ENCODE measurements around the gene USF1.
"Not testable (repeated sequence)": the region's sequence is repeated elsewhere in the genome, so short reads cannot be mapped to it uniquely, and the experiment has no call there.

Gene USF1

GRCh38 chr1:161022432-161022831 is 23.3 kb downstream of the USF1 start:
- DNase-seq; in situ Hi-C loops (cut with MboI; ENCODE audit: low pct_unique_long_range_greater_than_20kb, low sequenced_read_pairs): not testable (repeated sequence)

GRCh38 chr1:161021970-161022353 is 23.8 kb downstream of the USF1 start:
- no peak for DNase-seq
- in situ Hi-C loops (cut with MboI; ENCODE audit: low pct_unique_long_range_greater_than_20kb, low sequenced_read_pairs) = no loop called here

GRCh38 chr1:161021165-161021969 is 24.4 kb downstream of the USF1 start:
- in situ Hi-C loops (cut with MboI; ENCODE audit: low pct_unique_long_range_greater_than_20kb, low sequenced_read_pairs) = no loop called here
- DNase-seq = peak; percentile 94

GRCh38 chr1:161020509-161021164 is 25.1 kb downstream of the USF1 start, which contains the start of gene F11R:
F11R (minus strand) TSS chr1:161021152; CDS start chr1:161021073, 79 bp downstream.
- in situ Hi-C loops (cut with MboI; ENCODE audit: low pct_unique_long_range_greater_than_20kb, low sequenced_read_pairs) = no loop called here
- peak; percentile 87 for DNase-seq

GRCh38 chr1:161019751-161020495 is 25.9 kb downstream of the USF1 start:
- DNase-seq = peak; percentile 60
- in situ Hi-C loops (cut with MboI; ENCODE audit: low pct_unique_long_range_greater_than_20kb, low sequenced_read_pairs) = no loop called here

GRCh38 chr1:161019111-161019660 is 26.6 kb downstream of the USF1 start:
- in situ Hi-C loops (cut with MboI; ENCODE audit: low pct_unique_long_range_greater_than_20kb, low sequenced_read_pairs) = not testable (repeated sequence)
- DNase-seq = peak; percentile 59

- in situ Hi-C loops (cut with MboI; ENCODE audit: low pct_unique_long_range_greater_than_20kb, low sequenced_read_pairs) = no loop called here
- no peak for DNase-seq
These were observed 27.2 kb downstream of the USF1 start for GRCh38 chr1:161018631-161018930.

- DNase-seq = peak; percentile 14
- in situ Hi-C loops (cut with MboI; ENCODE audit: low pct_unique_long_range_greater_than_20kb, low sequenced_read_pairs) = no loop called here
These were observed 27.8 kb downstream of the USF1 start for GRCh38 chr1:161017756-161018630.

- in situ Hi-C loops (cut with MboI; ENCODE audit: low pct_unique_long_range_greater_than_20kb, low sequenced_read_pairs); DNase-seq: not testable (repeated sequence)
These were observed 28.6 kb downstream of the USF1 start for GRCh38 chr1:161017181-161017580.

- in situ Hi-C loops (cut with MboI; ENCODE audit: low pct_unique_long_range_greater_than_20kb, low sequenced_read_pairs); DNase-seq: not testable (repeated sequence)
These were observed 29.1 kb downstream of the USF1 start for GRCh38 chr1:161016683-161017082.

GRCh38 chr1:161013488-161014230 is 32.1 kb downstream of the USF1 start:
- peak; percentile 97 for DNase-seq
- in situ Hi-C loops (cut with MboI; ENCODE audit: low pct_unique_long_range_greater_than_20kb, low sequenced_read_pairs) = no loop called here

- in situ Hi-C loops (cut with MboI; ENCODE audit: low pct_unique_long_range_greater_than_20kb, low sequenced_read_pairs) = no loop called here
- DNase-seq = no peak
These were observed 32.7 kb downstream of the USF1 start for GRCh38 chr1:161013131-161013487.

- DNase-seq = no peak
- in situ Hi-C loops (cut with MboI; ENCODE audit: low pct_unique_long_range_greater_than_20kb, low sequenced_read_pairs) = no loop called here
These were observed 33.4 kb downstream of the USF1 start for GRCh38 chr1:161012420-161012819.

GRCh38 chr1:161009602-161010211 is 36.1 kb downstream of the USF1 start:
- no peak for DNase-seq
- in situ Hi-C loops (cut with MboI; ENCODE audit: low pct_unique_long_range_greater_than_20kb, low sequenced_read_pairs) = no loop called here

- in situ Hi-C loops (cut with MboI; ENCODE audit: low pct_unique_long_range_greater_than_20kb, low sequenced_read_pairs) = no loop called here
These were observed 36.8 kb downstream of the USF1 start for GRCh38 chr1:161008869-161009510.

GRCh38 chr1:161007369-161007768 is 38.4 kb downstream of the USF1 start:
- no peak for DNase-seq
- in situ Hi-C loops (cut with MboI; ENCODE audit: low pct_unique_long_range_greater_than_20kb, low sequenced_read_pairs) = no loop called here

More at GRCh38 chr1:161008869-161009510, 36.8 kb downstream of the USF1 start:
- no peak for DNase-seq

GRCh38 chr1:161006563-161006962 is 39.2 kb downstream of the USF1 start:
- no peak for DNase-seq
- in situ Hi-C loops (cut with MboI; ENCODE audit: low pct_unique_long_range_greater_than_20kb, low sequenced_read_pairs) = no loop called here
